Coronary artery (tissue), 2 donors: ENCODE results near the gene TSGA10IP.
A peak's percentile ranks its signal among the peaks of the same experiment; 100 is the strongest.

ENCODE experiments used
- DNase-seq: peaks from one replicate; pipeline ENCODE4 v3.0.0-alpha.2; 2017; ENCODE audit warnings: low spot score
- H3K27ac ChIP-seq, 2 donors: fragments of 200-600 bp; sonication (generic); one replicate each; pipeline ENCODE4 v1.5.1; 2016 to 2019
- H3K4me3 ChIP-seq: fragments of 200-600 bp; sonication (generic); 2 replicates; pipeline ENCODE4 v1.5.1; 2016; ENCODE audit warnings: mild to moderate bottlenecking, moderate library complexity
- TF ChIP-seq, protein P1 (sequence below): fragments of 200-600 bp; sonication (generic); IDR thresholded peaks from one replicate; pipeline ENCODE4 v1.5.1; 2019; ENCODE audit warnings: antibody characterized with exemption

Gene TSGA10IP

DNA sequence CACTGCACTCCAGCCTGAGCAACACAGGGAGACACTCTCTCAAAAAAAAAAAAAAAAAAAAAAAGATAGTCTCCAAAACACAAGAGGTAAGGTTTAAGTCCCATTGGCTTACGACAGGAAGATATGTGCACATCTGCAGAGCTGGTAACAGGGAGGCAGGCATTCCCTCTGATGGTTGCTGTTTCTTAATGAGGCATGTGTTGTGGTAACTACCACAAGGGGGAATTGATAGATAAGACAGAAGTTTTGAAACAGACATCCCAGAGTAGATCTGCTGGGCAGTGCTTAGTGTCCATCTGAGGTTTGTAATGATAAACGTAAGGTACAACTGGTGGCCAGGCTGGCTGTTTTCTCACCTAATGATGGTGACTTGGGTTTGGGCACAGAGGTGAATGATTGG is 52.0 kb downstream of the TSGA10IP start:
- DNase-seq, result no peak
- no peak overlapping the region for H3K27ac ChIP-seq
- H3K4me3 ChIP-seq, result no peak overlapping the region
- TF ChIP-seq, protein P1, sequence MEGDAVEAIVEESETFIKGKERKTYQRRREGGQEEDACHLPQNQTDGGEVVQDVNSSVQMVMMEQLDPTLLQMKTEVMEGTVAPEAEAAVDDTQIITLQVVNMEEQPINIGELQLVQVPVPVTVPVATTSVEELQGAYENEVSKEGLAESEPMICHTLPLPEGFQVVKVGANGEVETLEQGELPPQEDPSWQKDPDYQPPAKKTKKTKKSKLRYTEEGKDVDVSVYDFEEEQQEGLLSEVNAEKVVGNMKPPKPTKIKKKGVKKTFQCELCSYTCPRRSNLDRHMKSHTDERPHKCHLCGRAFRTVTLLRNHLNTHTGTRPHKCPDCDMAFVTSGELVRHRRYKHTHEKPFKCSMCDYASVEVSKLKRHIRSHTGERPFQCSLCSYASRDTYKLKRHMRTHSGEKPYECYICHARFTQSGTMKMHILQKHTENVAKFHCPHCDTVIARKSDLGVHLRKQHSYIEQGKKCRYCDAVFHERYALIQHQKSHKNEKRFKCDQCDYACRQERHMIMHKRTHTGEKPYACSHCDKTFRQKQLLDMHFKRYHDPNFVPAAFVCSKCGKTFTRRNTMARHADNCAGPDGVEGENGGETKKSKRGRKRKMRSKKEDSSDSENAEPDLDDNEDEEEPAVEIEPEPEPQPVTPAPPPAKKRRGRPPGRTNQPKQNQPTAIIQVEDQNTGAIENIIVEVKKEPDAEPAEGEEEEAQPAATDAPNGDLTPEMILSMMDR, result no peak

DNA sequence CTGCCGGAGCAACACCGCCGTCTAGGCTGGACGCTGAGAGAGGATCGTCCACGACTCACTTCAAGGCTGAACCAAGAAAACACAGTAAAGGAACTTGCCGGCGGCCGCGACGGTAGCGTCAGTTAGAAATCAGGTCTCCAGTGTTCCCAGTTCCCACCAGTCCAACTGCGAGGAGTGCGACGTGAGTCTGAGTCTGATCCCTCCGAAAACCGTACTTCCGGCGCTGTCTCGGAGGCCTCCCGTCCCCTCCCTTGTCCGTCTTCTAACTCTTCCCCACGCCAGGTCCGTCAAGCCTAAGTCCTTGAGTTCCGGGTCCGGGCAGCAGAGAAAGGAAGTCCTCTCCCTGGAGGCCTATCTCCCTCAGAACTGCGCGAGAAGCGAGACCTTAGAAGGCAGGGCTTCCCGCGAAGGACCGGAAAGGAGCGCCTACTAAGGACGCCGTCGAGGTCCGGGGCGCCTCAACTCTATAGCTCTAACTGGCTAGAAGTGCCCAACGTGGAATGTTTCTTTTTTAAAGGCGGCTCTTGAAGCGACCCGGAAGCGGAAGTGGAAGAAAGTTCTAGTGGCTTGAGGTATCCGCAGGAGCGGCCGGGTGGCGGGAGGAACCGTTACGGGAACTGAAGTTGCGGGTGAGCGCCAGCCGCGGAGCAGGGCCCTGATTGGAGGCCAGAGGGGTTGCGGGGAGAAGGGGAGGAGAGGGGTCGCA is 56.8 kb downstream of the TSGA10IP start, which contains the start of the genes BANF1 and EIF1AD:
TSS of gene BANF1 (plus strand) at position 562 of the 706 bp plus-strand sequence. CDS start 748 bp downstream, outside the sequence.
TSS of gene EIF1AD (minus strand) at position 216 of the 706 bp plus-strand sequence. CDS start 1,768 bp downstream, outside the sequence.
- TF ChIP-seq, protein P1, result no peak
- H3K27ac ChIP-seq, result peak within 1 kb of the TSS; percentile 85 to 94
- DNase-seq, result peak; percentile 97
- peak within 1 kb of the TSS; percentile 88 for H3K4me3 ChIP-seq

DNA sequence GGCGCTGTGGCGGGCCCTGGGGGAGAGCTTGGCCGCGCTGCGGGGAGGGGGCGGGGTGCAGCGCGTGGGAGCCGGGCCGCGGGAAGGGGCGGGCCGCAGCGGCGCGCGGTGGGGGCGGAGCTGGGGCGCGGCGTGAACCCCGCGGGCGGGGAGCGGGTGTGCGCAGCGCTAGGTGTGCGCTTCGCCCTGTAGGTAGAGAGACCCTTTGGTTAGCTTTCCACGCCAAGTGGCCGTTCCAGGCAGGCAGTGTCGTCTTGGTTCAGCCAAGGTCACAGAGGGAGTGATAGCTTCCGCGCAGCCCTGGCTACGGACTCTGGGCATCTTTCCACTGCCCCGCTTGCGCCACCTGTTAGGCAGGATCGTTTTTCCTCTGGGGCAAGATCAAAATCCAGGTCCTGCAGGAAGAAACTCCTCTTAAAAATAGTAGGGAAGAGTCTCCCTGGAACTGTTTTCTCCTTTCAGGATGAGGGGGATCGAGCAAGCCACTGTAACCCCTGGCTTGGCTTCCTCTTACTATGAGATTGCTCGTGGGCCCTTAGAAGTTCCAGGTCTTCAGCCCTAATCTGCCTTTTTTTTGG is 57.5 kb downstream of the TSGA10IP start:
- TF ChIP-seq, protein P1, result no peak
- H3K27ac ChIP-seq, result peak overlapping the region; percentile 85 to 94
- peak overlapping the region; percentile 88 for H3K4me3 ChIP-seq
- DNase-seq, result peak; percentile 79

DNA sequence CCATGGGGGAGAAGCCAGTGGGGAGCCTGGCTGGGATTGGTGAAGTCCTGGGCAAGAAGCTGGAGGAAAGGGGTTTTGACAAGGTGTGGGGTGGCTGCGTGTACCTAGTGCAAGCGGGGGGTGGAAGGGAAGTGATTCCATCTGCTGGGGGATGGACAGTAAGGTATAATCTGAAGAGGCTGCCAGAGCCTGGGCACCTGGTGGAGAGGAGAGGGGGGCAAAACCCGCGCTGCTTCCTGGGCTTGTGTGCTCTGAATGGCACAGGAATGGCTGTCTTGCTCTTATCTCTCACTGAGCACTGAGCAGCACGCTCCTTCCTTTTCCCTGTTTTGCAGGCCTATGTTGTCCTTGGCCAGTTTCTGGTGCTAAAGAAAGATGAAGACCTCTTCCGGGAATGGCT is 58.0 kb downstream of the TSGA10IP start:
- Histone ChIP-seq H3K27ac (peak overlapping the region; percentile 85 to 94), H3K4me3 (peak overlapping the region; percentile 88)
- TF ChIP-seq, protein P1, result no peak
- no peak for DNase-seq

DNA sequence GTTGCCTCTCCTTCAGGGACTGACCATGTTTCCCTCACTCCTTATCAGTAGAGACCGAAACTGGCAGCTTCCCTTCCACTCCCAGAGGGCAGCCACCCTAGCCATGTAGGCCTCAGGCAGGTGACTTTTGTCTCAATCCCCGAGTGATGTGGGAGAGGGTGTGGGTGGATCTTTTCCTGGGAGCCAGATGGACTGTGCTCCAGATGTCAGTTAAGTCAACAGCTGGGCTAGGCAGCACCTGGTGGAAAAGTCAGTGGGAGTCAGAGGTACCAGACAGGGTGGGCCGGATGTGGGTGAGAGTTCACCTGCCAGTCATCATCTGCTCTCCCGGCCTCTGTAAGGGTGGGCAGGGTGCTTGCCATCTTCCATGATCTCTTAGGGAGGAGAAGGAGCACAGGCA is 58.9 kb downstream of the TSGA10IP start:
- Histone ChIP-seq H3K4me3 (no peak overlapping the region), H3K27ac (peak overlapping the region in 1 of 2 donors; percentile 36)
- TF ChIP-seq, protein P1, result no peak
- no peak for DNase-seq

DNA sequence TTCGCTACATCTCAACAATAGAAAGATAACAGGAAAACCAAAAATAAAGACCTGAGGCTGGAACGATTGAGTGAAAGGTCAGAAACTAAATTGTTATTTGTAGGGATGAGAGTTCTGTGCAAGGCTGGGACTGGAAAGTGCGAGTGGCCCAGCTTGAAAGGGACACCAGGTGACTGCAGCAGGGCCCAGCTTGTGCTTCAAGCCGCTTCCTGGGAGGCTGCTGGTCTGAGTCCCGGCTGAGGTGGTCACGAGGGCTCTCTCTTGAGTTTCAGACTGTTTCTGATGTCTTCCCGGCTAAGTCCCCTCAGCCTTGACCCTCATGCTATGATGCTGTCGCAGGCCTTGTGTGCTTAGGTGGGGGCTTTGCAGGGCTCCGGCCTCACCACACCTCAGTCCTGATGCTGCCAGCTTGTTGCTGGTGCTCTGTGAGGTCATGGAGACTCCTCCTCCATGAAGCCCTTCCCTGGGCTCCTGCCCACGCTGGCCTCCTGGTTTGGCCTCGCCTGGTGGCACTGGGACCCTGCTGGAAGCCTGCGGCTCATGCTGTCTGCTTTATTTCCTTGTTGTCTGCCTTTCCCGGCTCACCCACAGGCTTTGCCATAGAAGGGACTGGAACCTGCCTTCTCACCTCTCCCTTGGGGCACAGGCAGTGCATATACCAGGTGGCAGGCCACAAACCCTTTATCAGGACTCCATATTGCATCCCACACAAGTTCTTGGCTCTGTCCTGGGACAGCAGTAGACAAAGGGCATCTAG is 61.0 kb downstream of the TSGA10IP start:
- no peak for DNase-seq
- Histone ChIP-seq H3K4me3 (no peak overlapping the region), H3K27ac (no peak overlapping the region)
- TF ChIP-seq, protein P1, result no peak
